ENCODE results near the gene ZMYND8.

- TF ChIP-seq CTCF (IDR thresholded peaks at IDR 0.05; ENCODE audit: poor library complexity, severe bottlenecking) (no peak), TAF1 (IDR thresholded peaks at IDR 0.05; ENCODE audit: low read depth) (no peak), EZH2 (IDR thresholded peaks at IDR 0.05; ENCODE audit: borderline replicate concordance, insufficient read depth, low read length, poor library complexity, severe bottlenecking) (no peak), RAD21 (conservative IDR thresholded peaks at IDR 0.05) (no peak), POLR2AphosphoS5 (IDR thresholded peaks at IDR 0.05) (no peak), EP300 (conservative IDR thresholded peaks at IDR 0.05; ENCODE audit: poor library complexity, severe bottlenecking) (no peak), SMC3 (conservative IDR thresholded peaks at IDR 0.05; ENCODE audit: poor library complexity) (no peak)
These were observed 124.0 kb downstream of the ZMYND8 start for GRCh38 chr20:47232518-47232917.
